ENCODE data around the gene WDFY3. TPM values are rescaled to one million over a fixed set of nuclear protein-coding genes. Genes with fewer than 3 reads are reported as not detected.

Gene WDFY3
- total RNA-seq, 2 experiments from 2014 or later = 0.09 to 0.38 TPM

GRCh38 chr4:84706286-84706685 is 260.2 kb downstream of the WDFY3 start:
- no peaks in the 10 kb centered on the region for H3K4me1 Mint-ChIP-seq (ENCODE audit: low read depth)
- no peak overlapping the region for H3K4me3 Mint-ChIP-seq
- H3K9me3 Mint-ChIP-seq = no peaks in the 10 kb centered on the region
- no peak overlapping the region for H3K27ac Mint-ChIP-seq
- H3K36me3 Mint-ChIP-seq (ENCODE audit: low read depth) = no peaks in the 10 kb centered on the region
- ChIA-PET CTCF (no interaction called here), POLR2A (no interaction called here)
- no peak for TF ChIP-seq CTCF (IDR thresholded peaks at IDR 0.05)
- DNase-seq (no peak), ATAC-seq (no peak)
- intact Hi-C loops (cut with micrococcal nuclease) = no loop called here
- H3K27me3 Mint-ChIP-seq = peaks cover 3% of the 10 kb centered on the region

- Mint-ChIP-seq H3K9me3 (no peaks in the 10 kb centered on the region), H3K36me3 (ENCODE audit: low read depth) (no peaks in the 10 kb centered on the region), H3K4me1 (ENCODE audit: low read depth) (no peaks in the 10 kb centered on the region), H3K27ac (no peak overlapping the region), H3K4me3 (no peak overlapping the region), H3K27me3 (peaks cover 1% of the 10 kb centered on the region)
- CTCF ChIA-PET = no interaction called here
- ATAC-seq = no peak
- TF ChIP-seq CTCF (IDR thresholded peaks at IDR 0.05) = no peak
- POLR2A ChIA-PET = no interaction called here
- no peak for DNase-seq
- intact Hi-C loops (cut with micrococcal nuclease) = no loop called here
Observed at GRCh38 chr4:84699001-84699671, 267.4 kb downstream of the WDFY3 start.

- H3K27me3 Mint-ChIP-seq = peaks cover 1% of the 10 kb centered on the region
- DNase-seq = no peak
- CTCF ChIA-PET = no interaction called here
- intact Hi-C loops (cut with micrococcal nuclease) = no loop called here
- no peaks in the 10 kb centered on the region for H3K36me3 Mint-ChIP-seq (ENCODE audit: low read depth)
- H3K9me3 Mint-ChIP-seq = no peaks in the 10 kb centered on the region
- TF ChIP-seq CTCF (IDR thresholded peaks at IDR 0.05) = no peak
- no peak overlapping the region for H3K27ac Mint-ChIP-seq
- no peaks in the 10 kb centered on the region for H3K4me1 Mint-ChIP-seq (ENCODE audit: low read depth)
- H3K4me3 Mint-ChIP-seq = no peak overlapping the region
- POLR2A ChIA-PET = no interaction called here
- ATAC-seq = no peak
Observed at GRCh38 chr4:84697615-84698201, 268.8 kb downstream of the WDFY3 start.

- H3K27me3 Mint-ChIP-seq = peaks cover 1% of the 10 kb centered on the region
- H3K9me3 Mint-ChIP-seq = no peaks in the 10 kb centered on the region
- no peaks in the 10 kb centered on the region for H3K36me3 Mint-ChIP-seq (ENCODE audit: low read depth)
- no peak for TF ChIP-seq CTCF (IDR thresholded peaks at IDR 0.05)
- ChIA-PET POLR2A (no interaction called here), CTCF (no interaction called here)
- no peaks in the 10 kb centered on the region for H3K4me1 Mint-ChIP-seq (ENCODE audit: low read depth)
- ATAC-seq (no peak), DNase-seq (no peak)
- intact Hi-C loops (cut with micrococcal nuclease) = no loop called here
- H3K4me3 Mint-ChIP-seq = no peak overlapping the region
- no peak overlapping the region for H3K27ac Mint-ChIP-seq
Observed at GRCh38 chr4:84697159-84697558, 269.3 kb downstream of the WDFY3 start.

- Mint-ChIP-seq H3K9me3 (no peaks in the 10 kb centered on the region), H3K36me3 (ENCODE audit: low read depth) (no peaks in the 10 kb centered on the region), H3K27ac (no peak overlapping the region), H3K4me1 (ENCODE audit: low read depth) (peaks cover 3% of the 10 kb centered on the region), H3K4me3 (no peak overlapping the region), H3K27me3 (peaks cover 1% of the 10 kb centered on the region)
- POLR2A ChIA-PET = no interaction called here
- DNase-seq (no peak), ATAC-seq (no peak)
- intact Hi-C loops (cut with micrococcal nuclease) = no loop called here
- no peak for TF ChIP-seq CTCF (IDR thresholded peaks at IDR 0.05)
- CTCF ChIA-PET = no interaction called here
Observed at GRCh38 chr4:84691800-84692199, 274.7 kb downstream of the WDFY3 start.
